Neural cell (in vitro differentiated cells): ENCODE results near the gene PTPRN2. TPM values are rescaled to one million over a fixed set of nuclear protein-coding genes. Genes with fewer than 3 reads are reported as not detected.

Experiments used
- H2AFZ ChIP-seq: fragments of 200-600, 300-800 bp; sonication (generic), shearing (Covaris generic); 2 replicates; pipeline ENCODE4 v1.6.0; 2014; ENCODE audit warnings: low read depth, mild to moderate bottlenecking, antibody characterized with exemption, low read length, moderate library complexity
- H3F3A ChIP-seq: fragments of 200-600 bp; shearing (Covaris generic); 2 replicates; pipeline ENCODE4 v1.6.1; 2016; ENCODE audit warnings: mild to moderate bottlenecking, moderate library complexity, mixed read lengths, antibody characterized with exemption, low read length; ENCODE audit not compliant: insufficient read depth, poor library complexity, severe bottlenecking
- H3K27ac ChIP-seq: fragments of 200-600, 300-800 bp; sonication (generic), shearing (Covaris generic); 2 replicates; pipeline ENCODE4 v1.5.1; 2014; ENCODE audit warnings: mild to moderate bottlenecking, low read length, moderate library complexity
- H3K27me3 ChIP-seq: fragments of 300-800, 200-600 bp; sonication (generic), shearing (Covaris generic); 2 replicates; pipeline ENCODE4 v1.6.0; 2014; ENCODE audit warnings: mild to moderate bottlenecking, low read depth, low read length, moderate library complexity; ENCODE audit not compliant: insufficient read depth
- H3K36me3 ChIP-seq: fragments of 300-800, 200-600 bp; sonication (generic), shearing (Covaris generic); 2 replicates; pipeline ENCODE4 v1.5.1; 2014; ENCODE audit warnings: mild to moderate bottlenecking, antibody characterized with exemption, low read length, moderate library complexity; ENCODE audit not compliant: insufficient read depth
- H3K4me2 ChIP-seq: fragments of 300-800, 200-600 bp; sonication (generic), shearing (Covaris generic); 2 replicates; pipeline ENCODE4 v1.6.0; 2014; ENCODE audit warnings: mild to moderate bottlenecking, low read length
- H3K4me3 ChIP-seq: fragments of 300-800, 200-600 bp; sonication (generic), shearing (Covaris generic); 2 replicates; pipeline ENCODE4 v1.5.1; 2014; ENCODE audit warnings: mild to moderate bottlenecking, low read length, moderate library complexity
- H3K79me2 ChIP-seq: fragments of 200-600 bp; shearing (Covaris generic); replicated peaks from 2 replicates; pipeline ENCODE4 v1.6.0; 2014; ENCODE audit warnings: mild to moderate bottlenecking, low read length, moderate library complexity; ENCODE audit not compliant: insufficient read depth
- H3K9ac ChIP-seq: fragments of 300-800, 200-600 bp; sonication (generic), shearing (Covaris generic); 2 replicates; pipeline ENCODE4 v1.6.1; 2016; ENCODE audit warnings: mild to moderate bottlenecking, low read length, mixed read lengths
- H3K9me2 ChIP-seq: fragments of 200-600 bp; shearing (Covaris generic); 2 replicates; pipeline ENCODE4 v1.6.1; 2016; ENCODE audit warnings: mild to moderate bottlenecking, low read length, mixed read lengths; ENCODE audit not compliant: insufficient read depth
- H3K9me3 ChIP-seq: fragments of 200-600, 300-800 bp; sonication (generic), shearing (Covaris generic); 2 replicates; pipeline ENCODE4 v1.6.1; 2016; ENCODE audit warnings: mild to moderate bottlenecking, mixed run types, low read length, moderate library complexity, mixed read lengths
- H4K20me1 ChIP-seq: fragments of 200-600 bp; shearing (Covaris generic); 2 replicates; pipeline ENCODE4 v1.6.1; 2016; ENCODE audit warnings: mild to moderate bottlenecking, mixed run types; ENCODE audit not compliant: insufficient read depth
- EP300 ChIP-seq: fragments of 450-650 bp; conservative IDR thresholded peaks from 2 replicates; pipeline ENCODE4 v1.6.1; 2014; ENCODE audit warnings: antibody characterized with exemption, mild to moderate bottlenecking, moderate library complexity; ENCODE audit not compliant: poor library complexity, severe bottlenecking
- EZH2 ChIP-seq: fragments of 200-600, 300-800 bp; shearing (Covaris generic), sonication (generic); IDR thresholded peaks from 2 replicates; pipeline ENCODE4 v1.6.1; 2014; ENCODE audit warnings: antibody characterized with exemption, low read length, borderline replicate concordance, mild to moderate bottlenecking; ENCODE audit not compliant: insufficient read depth, poor library complexity, severe bottlenecking
- MXI1 ChIP-seq: fragments of 450-650 bp; conservative IDR thresholded peaks from 2 replicates; pipeline ENCODE4 v1.6.1; 2014; ENCODE audit warnings: antibody characterized with exemption, mild to moderate bottlenecking; ENCODE audit not compliant: poor library complexity, severe bottlenecking
- POLR2AphosphoS5 ChIP-seq: IDR thresholded peaks from 2 replicates; pipeline ENCODE4 v1.6.1; 2012
- RAD21 ChIP-seq: fragments of 450-650 bp; conservative IDR thresholded peaks from 2 replicates; pipeline ENCODE4 v1.6.1; 2014; ENCODE audit warnings: antibody characterized with exemption, mild to moderate bottlenecking, moderate library complexity
- SMC3 ChIP-seq: fragments of 450-650 bp; conservative IDR thresholded peaks from 2 replicates; pipeline ENCODE4 v1.6.1; 2014; ENCODE audit warnings: antibody characterized with exemption, mild to moderate bottlenecking, moderate library complexity; ENCODE audit not compliant: poor library complexity
- TAF1 ChIP-seq: IDR thresholded peaks from 2 replicates; pipeline ENCODE4 v1.6.1; 2012; ENCODE audit warnings: low read depth
- polyA plus RNA-seq: library from polyadenylated mRNA; depleted of rRNA; stranded (reverse); fragments of >200 nt; gene quantifications from 2 replicates; pipeline ENCODE4 v1.2.3, GENCODE V29; 2014
- TF ChIP-seq, protein P1 (sequence below): IDR thresholded peaks from 2 replicates; pipeline ENCODE4 v1.6.1; 2012; ENCODE audit warnings: borderline replicate concordance
- TF ChIP-seq, protein P2 (sequence below): fragments of 450-650 bp; IDR thresholded peaks from 2 replicates; pipeline ENCODE4 v1.5.1; 2014; ENCODE audit warnings: antibody characterized with exemption, mild to moderate bottlenecking, moderate library complexity; ENCODE audit not compliant: poor library complexity, severe bottlenecking

Gene PTPRN2
- polyA plus RNA-seq, 1 donor from 2014 or later: 31.0 TPM

DNA sequence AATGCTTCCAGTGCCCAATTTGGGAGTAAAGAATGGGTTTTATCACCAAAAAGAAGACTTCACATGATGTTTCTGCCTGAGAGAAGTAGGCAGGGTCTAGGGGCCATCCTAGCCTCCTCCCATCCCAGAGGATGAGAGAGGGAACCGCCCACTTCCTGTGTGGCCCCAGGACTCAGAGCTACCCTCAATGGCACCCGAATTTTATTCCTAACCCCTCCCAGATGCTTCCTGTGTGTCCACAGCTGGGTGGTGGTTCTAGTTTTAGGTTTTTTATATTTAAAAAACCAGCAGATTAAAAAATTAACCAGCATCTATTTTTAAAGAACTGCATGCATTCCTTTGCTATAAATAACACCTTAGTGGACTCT lies 583.5 kb downstream of the PTPRN2 start:
- TF ChIP-seq EZH2: no peak
- TF ChIP-seq TAF1: no peak
- TF ChIP-seq, protein P1, sequence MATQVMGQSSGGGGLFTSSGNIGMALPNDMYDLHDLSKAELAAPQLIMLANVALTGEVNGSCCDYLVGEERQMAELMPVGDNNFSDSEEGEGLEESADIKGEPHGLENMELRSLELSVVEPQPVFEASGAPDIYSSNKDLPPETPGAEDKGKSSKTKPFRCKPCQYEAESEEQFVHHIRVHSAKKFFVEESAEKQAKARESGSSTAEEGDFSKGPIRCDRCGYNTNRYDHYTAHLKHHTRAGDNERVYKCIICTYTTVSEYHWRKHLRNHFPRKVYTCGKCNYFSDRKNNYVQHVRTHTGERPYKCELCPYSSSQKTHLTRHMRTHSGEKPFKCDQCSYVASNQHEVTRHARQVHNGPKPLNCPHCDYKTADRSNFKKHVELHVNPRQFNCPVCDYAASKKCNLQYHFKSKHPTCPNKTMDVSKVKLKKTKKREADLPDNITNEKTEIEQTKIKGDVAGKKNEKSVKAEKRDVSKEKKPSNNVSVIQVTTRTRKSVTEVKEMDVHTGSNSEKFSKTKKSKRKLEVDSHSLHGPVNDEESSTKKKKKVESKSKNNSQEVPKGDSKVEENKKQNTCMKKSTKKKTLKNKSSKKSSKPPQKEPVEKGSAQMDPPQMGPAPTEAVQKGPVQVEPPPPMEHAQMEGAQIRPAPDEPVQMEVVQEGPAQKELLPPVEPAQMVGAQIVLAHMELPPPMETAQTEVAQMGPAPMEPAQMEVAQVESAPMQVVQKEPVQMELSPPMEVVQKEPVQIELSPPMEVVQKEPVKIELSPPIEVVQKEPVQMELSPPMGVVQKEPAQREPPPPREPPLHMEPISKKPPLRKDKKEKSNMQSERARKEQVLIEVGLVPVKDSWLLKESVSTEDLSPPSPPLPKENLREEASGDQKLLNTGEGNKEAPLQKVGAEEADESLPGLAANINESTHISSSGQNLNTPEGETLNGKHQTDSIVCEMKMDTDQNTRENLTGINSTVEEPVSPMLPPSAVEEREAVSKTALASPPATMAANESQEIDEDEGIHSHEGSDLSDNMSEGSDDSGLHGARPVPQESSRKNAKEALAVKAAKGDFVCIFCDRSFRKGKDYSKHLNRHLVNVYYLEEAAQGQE: no peak
- TF ChIP-seq POLR2AphosphoS5: no peak
- TF ChIP-seq MXI1: no peak
- no peak for TF ChIP-seq EP300
- TF ChIP-seq SMC3: no peak
- no peak for TF ChIP-seq RAD21
- Histone ChIP-seq H3K4me2 (no peak overlapping the region), H3F3A (no peaks in the 10 kb centered on the region), H4K20me1 (no peaks in the 10 kb centered on the region), H3K9me2 (no peaks in the 10 kb centered on the region), H3K27ac (no peak overlapping the region), H3K36me3 (no peaks in the 10 kb centered on the region), H3K4me3 (no peak overlapping the region), H3K27me3 (no peaks in the 10 kb centered on the region), H3K9me3 (no peaks in the 10 kb centered on the region), H3K9ac (no peak overlapping the region), H3K79me2 (no peaks in the 10 kb centered on the region), H2AFZ (no peak overlapping the region)

DNA sequence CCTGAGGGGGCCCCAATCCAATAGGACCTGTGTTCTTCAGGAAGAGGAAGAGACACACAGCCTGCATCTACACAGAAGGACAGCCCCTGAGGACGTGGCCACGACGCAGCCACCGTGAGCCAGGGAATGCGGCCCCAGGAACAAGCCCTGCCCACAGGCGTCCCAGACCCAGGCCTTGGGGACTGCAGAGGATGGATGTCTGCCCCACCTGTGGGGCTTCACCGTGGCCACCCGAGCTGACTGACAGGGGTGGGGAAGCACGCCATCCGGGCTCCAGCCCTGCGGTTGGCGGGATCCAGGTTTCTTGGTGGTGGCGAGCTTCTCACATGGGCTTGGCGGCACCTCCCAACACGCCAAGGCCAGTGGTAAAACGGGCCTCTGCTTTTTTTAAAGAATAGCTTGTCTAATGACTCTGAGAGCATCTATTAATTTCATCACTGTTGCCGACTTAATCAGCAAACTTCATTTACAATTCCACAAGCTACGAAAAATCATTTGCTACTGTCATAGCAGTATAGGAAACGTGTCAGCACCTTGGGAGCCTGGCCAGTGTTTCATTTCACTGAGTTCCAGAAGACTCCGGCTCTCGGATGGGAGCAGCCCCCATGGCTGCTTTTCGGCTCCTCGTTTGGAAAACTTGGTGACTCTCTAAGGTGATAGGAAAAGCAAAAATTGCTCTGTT lies 584.0 kb downstream of the PTPRN2 start:
- Histone ChIP-seq H3K27ac (no peak overlapping the region), H2AFZ (no peak overlapping the region), H3K9me3 (no peaks in the 10 kb centered on the region), H3K9ac (no peak overlapping the region), H3F3A (no peaks in the 10 kb centered on the region), H3K4me3 (no peak overlapping the region), H4K20me1 (no peaks in the 10 kb centered on the region), H3K36me3 (no peaks in the 10 kb centered on the region), H3K79me2 (no peaks in the 10 kb centered on the region), H3K27me3 (no peaks in the 10 kb centered on the region), H3K4me2 (no peak overlapping the region), H3K9me2 (no peaks in the 10 kb centered on the region)
- TF ChIP-seq EZH2: no peak
- TF ChIP-seq EP300: no peak
- no peak for TF ChIP-seq POLR2AphosphoS5
- no peak for TF ChIP-seq RAD21
- no peak for TF ChIP-seq SMC3
- TF ChIP-seq, protein P1: no peak
- TF ChIP-seq, protein P2, sequence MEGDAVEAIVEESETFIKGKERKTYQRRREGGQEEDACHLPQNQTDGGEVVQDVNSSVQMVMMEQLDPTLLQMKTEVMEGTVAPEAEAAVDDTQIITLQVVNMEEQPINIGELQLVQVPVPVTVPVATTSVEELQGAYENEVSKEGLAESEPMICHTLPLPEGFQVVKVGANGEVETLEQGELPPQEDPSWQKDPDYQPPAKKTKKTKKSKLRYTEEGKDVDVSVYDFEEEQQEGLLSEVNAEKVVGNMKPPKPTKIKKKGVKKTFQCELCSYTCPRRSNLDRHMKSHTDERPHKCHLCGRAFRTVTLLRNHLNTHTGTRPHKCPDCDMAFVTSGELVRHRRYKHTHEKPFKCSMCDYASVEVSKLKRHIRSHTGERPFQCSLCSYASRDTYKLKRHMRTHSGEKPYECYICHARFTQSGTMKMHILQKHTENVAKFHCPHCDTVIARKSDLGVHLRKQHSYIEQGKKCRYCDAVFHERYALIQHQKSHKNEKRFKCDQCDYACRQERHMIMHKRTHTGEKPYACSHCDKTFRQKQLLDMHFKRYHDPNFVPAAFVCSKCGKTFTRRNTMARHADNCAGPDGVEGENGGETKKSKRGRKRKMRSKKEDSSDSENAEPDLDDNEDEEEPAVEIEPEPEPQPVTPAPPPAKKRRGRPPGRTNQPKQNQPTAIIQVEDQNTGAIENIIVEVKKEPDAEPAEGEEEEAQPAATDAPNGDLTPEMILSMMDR: no peak
- TF ChIP-seq TAF1: no peak
